Testis (tissue), 3 donors: Measurements from ENCODE around the gene UROS. TPM values are rescaled to one million over a fixed set of nuclear protein-coding genes. Genes with fewer than 3 reads are reported as not detected.

ENCODE experiments used
- DNase-seq: peaks from one replicate; pipeline ENCODE4 v3.0.0-alpha.2; 2019
- H3K27ac ChIP-seq, 2 donors: fragments of 200-600 bp; sonication (generic); one replicate each; pipeline ENCODE4 v1.5.1; 2019
- H3K27me3 ChIP-seq: fragments of 200-600 bp; sonication (generic); one replicate; pipeline ENCODE4 v1.5.1; 2019
- H3K36me3 ChIP-seq: fragments of 200-600 bp; sonication (generic); one replicate; pipeline ENCODE4 v1.5.1; 2017; ENCODE audit warnings: low read depth; ENCODE audit errors: missing control alignments
- H3K4me1 ChIP-seq: fragments of 200-600 bp; sonication (generic); one replicate; pipeline ENCODE4 v1.5.1; 2019
- H3K4me3 ChIP-seq, 2 donors: fragments of 200-600 bp; sonication (generic); one replicate each; pipeline ENCODE4 v1.5.1; 2017 to 2019
- H3K9me3 ChIP-seq: fragments of 200-600 bp; sonication (generic); one replicate; pipeline ENCODE4 v1.5.1; 2017
- CTCF ChIP-seq, 3 experiments: fragments of 450-650 bp in 2 of 3; fragments of 200-600 bp in 1 of 3; sonication (generic) in 1 of 3; IDR thresholded peaks; one replicate each; pipeline ENCODE4 v1.5.1; 2016 to 2019; ENCODE audit warnings: antibody characterized with exemption in 3 of 3, mild to moderate bottlenecking in 2 of 3, moderate library complexity in 1 of 3
- POLR2A ChIP-seq: fragments of 450-650 bp; IDR thresholded peaks from one replicate; pipeline ENCODE4 v1.6.1; 2017; ENCODE audit warnings: antibody characterized with exemption, mild to moderate bottlenecking, moderate library complexity
- WGBS, 2 donors: methylation state at CpG; one replicate each; pipeline ENCODE4 v1.1.5; 2018; 5-methylcytosine and 5-hydroxymethylcytosine counted together
- intact Hi-C: fragments of 100-400 bp; cut with DNase I; formaldehyde crosslinking; loops from one replicate; pipeline ENCODE4 v1.15.1; 2023; ENCODE audit warnings: low total_unique reads
- polyA plus RNA-seq: library from polyadenylated mRNA; stranded (reverse); fragments of 350-450 nt; fragmentation: Illumina TruSeq; extraction: RNeasy Lipid Tissue Mini Kit (QIAGEN cat#74804); gene quantifications from one replicate; pipeline ENCODE4 v1.2.3, GENCODE V29; 2014; ENCODE audit warnings: low read depth, low replicate concordance; ENCODE audit not compliant: insufficient read depth
- total RNA-seq, 2 donors: library from RNA; depleted of rRNA; stranded (reverse); fragments of >200 nt; gene quantifications; one replicate each; pipeline ENCODE4 v1.2.3, GENCODE V29; 2016

Gene UROS
- total and polyA plus RNA-seq, 3 donors from 2014 or later: 62.5 to 70.3 (median 69.2) TPM

DNA sequence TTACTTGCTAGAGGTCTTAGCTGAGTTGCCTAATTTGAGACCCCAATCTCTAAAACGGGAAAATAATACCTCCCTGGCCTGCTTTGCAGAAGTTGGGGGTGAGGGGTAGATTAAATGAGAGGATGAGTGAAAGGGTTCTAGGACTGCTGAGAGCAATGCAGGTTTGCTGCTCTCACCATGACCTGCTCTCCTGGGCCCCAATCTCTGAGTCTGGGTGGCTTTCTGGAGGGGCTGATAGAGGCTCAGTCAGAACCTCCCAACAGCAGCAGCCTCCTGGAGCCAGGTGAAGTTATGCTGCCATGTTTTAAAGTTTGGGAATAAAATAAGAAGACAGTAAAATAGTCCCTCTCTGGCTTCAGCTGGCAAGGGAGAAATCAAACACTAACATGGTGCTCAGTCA, 7.3 kb downstream of the UROS start:
- Histone ChIP-seq H3K27ac (no peak overlapping the region), H3K9me3 (no peaks in the 10 kb centered on the region), H3K36me3 (no peaks in the 10 kb centered on the region), H3K4me3 (no peak overlapping the region), H3K4me1 (no peaks in the 10 kb centered on the region), H3K27me3 (no peaks in the 10 kb centered on the region)
- 0 to 56% methylated on average over 1 of the region's 1 CpG for WGBS, 2 donors
- intact Hi-C loops: no loop called here
- no peak for DNase-seq
- TF ChIP-seq POLR2A (no peak), CTCF (IDR thresholded peaks at IDR 0.05) (no peak)

DNA sequence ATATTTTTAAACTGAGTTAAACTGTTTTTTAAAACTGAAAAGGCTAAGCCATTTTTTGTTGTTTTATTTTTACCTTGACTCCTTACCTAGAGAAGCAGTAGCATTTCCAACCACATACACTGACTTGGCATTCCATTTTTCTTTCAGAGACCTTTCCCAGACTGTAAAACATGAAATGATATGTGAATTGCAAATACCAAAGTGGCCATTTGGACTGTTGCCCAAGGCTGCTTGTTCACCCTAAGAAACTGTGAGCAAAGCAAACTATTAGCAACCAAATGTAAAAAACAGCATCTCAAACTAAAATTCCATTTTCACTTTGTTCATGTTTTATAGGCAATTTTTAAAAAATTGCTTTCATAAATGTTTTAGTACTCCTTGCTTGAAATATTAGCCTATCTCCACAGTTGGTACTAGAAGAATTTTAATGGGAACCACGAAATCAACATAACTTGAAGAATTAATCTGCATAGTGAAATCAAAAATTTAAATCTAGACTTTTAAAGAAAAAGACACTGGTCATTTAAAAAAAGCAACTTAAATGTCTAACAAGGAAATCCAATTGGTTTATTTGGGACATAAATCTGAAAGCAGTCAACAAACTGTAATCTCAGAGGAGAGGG, 10.8 kb downstream of the UROS start:
- peak; percentile 54 for DNase-seq
- H3K4me1 ChIP-seq: no peaks in the 10 kb centered on the region
- intact Hi-C loops: no loop called here
- no peak overlapping the region for H3K4me3 ChIP-seq
- H3K36me3 ChIP-seq: no peaks in the 10 kb centered on the region
- no peaks in the 10 kb centered on the region for H3K9me3 ChIP-seq
- no peaks in the 10 kb centered on the region for H3K27me3 ChIP-seq
- WGBS, 2 donors: 47 to 65% methylated on average over 1 of the region's 1 CpG
- H3K27ac ChIP-seq: no peak overlapping the region
- TF ChIP-seq CTCF (IDR thresholded peaks at IDR 0.05) (no peak), POLR2A (no peak)

DNA sequence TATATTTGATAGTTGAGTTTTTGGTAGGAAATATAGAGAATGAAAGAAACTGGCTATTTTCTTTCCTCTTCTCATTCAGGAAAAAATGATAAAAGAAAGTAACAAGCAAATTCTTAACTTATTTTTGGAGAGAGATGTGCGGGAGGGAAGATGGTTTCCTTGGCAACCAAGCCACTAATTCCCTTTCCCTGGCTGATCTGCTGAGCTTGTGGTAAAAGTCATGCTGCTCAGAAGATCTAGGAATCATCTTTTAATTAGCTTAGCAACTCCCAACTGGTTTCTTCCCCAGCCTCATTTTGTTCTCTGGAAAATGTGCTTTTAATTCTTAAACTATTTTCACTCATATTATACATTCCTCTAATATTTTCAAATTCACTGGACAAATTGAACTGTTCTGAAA, 11.8 kb downstream of the UROS start:
- Histone ChIP-seq H3K4me1 (no peaks in the 10 kb centered on the region), H3K4me3 (no peak overlapping the region), H3K27me3 (no peaks in the 10 kb centered on the region), H3K27ac (no peak overlapping the region), H3K9me3 (no peaks in the 10 kb centered on the region), H3K36me3 (no peaks in the 10 kb centered on the region)
- DNase-seq: no peak
- whole genome bisulfite sequencing, 2 donors: 31 to 42% methylated on average over 1 of the region's 1 CpG
- intact Hi-C loops: no loop called here
- no peak for TF ChIP-seq CTCF (IDR thresholded peaks at IDR 0.05)
- no peak for TF ChIP-seq POLR2A

DNA sequence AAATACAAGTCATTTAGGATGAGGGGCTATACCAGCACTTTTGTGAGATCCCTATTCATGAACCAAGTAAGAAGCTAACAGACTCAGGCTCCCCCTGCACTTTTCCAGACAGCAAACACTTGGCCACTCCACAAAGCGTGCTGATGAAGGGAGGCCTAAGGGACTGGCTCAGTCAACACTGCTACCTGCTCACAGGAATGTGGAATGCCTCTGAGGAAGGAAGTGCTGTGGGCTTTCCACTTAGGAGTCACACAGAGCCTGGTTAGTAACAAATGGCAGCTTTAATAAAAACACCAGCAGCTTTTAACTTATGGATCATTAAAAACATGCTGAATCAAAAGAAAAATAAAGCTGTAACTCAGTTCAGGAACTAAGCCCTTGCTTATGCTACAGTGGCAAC, 15.0 kb downstream of the UROS start:
- 90 to 100% methylated on average over 1 of the region's 1 CpG for WGBS, 2 donors
- H3K36me3 ChIP-seq: no peaks in the 10 kb centered on the region
- no peak for TF ChIP-seq POLR2A
- TF ChIP-seq CTCF (IDR thresholded peaks at IDR 0.05): no peak
- H3K9me3 ChIP-seq: no peaks in the 10 kb centered on the region
- H3K27me3 ChIP-seq: no peaks in the 10 kb centered on the region
- H3K27ac ChIP-seq: no peak overlapping the region
- intact Hi-C loops: no loop called here
- no peak for DNase-seq
- no peak overlapping the region for H3K4me3 ChIP-seq
- H3K4me1 ChIP-seq: no peaks in the 10 kb centered on the region

DNA sequence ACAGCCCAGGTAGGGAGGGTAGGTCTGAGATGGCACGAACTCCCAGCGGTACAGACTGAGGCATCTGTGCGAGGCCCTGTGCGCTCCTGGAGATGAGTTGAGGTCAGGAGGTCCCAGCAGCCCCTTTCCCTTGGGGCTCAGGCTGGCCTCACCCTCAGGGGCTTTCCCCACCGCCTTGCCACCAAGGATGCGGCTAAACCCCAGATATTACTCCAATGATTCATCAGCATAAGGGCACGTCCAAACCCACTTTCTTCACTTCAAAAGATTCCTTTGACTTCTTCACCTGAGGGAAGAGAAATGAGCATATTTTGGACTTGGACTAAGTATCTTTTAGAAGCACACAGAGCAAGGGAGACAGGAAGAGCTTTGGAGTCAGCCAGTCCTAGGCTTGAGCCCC, 20.3 kb downstream of the UROS start:
- TF ChIP-seq CTCF (IDR thresholded peaks at IDR 0.05) (no peak), POLR2A (no peak)
- H3K4me3 ChIP-seq: no peak overlapping the region
- H3K36me3 ChIP-seq: no peaks in the 10 kb centered on the region
- H3K27me3 ChIP-seq: no peaks in the 10 kb centered on the region
- H3K4me1 ChIP-seq: no peaks in the 10 kb centered on the region
- H3K9me3 ChIP-seq: no peaks in the 10 kb centered on the region
- WGBS, 2 donors: 97% methylated on average over 7 of the region's 7 CpGs
- intact Hi-C loops: no loop called here
- no peak for DNase-seq
- H3K27ac ChIP-seq: no peak overlapping the region
